ENCODE data around the gene UBL5. TPM values are rescaled to one million over a fixed set of nuclear protein-coding genes. Genes with fewer than 3 reads are reported as not detected.
"Not testable (repeated sequence)": the region's sequence is repeated elsewhere in the genome, so short reads cannot be mapped to it uniquely, and the experiment has no call there.

Gene UBL5
- total RNA-seq, 1 donor = 197 TPM

GRCh38 chr19:9789066-9789465 lies 38.7 kb upstream of the UBL5 start:
- TF ChIP-seq CTCF (IDR thresholded peaks at IDR 0.05; ENCODE audit: insufficient read depth, low read depth, low read length) = no peak
- no peak for DNase-seq (ENCODE audit: low read depth)
- peak overlapping the region; percentile 10 for H3K4me3 ChIP-seq (ENCODE audit: low read depth, low read length)

DNA sequence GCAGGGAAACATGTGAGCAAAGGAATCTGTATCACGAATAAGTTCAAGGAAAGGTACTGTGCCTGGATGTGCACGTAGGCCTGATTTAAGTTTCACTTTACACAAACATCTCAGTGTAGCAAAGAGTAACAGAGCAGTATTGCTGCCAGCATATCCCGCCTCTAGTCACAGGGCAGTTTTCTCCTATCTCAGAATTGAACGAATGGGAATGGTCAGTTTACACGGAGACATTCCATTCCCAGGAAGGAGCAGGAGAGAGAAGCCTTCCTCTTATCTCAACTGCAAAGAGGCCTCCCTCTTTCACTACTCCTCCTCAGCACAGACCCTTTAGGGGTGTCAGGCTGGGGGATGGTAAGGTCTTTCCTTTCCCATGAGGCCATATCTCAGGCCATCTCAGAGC lies 38.1 kb upstream of the UBL5 start:
- H3K4me3 ChIP-seq (ENCODE audit: low read depth, low read length) = not testable (repeated sequence)
- peak; percentile 69 for DNase-seq (ENCODE audit: low read depth)

- DNase-seq (ENCODE audit: low read depth) = peak; percentile 77
- H3K4me3 ChIP-seq (ENCODE audit: low read depth, low read length) = peak overlapping the region; percentile 48
Observed at GRCh38 chr19:9791073-9791367, 36.7 kb upstream of the UBL5 start.

DNA sequence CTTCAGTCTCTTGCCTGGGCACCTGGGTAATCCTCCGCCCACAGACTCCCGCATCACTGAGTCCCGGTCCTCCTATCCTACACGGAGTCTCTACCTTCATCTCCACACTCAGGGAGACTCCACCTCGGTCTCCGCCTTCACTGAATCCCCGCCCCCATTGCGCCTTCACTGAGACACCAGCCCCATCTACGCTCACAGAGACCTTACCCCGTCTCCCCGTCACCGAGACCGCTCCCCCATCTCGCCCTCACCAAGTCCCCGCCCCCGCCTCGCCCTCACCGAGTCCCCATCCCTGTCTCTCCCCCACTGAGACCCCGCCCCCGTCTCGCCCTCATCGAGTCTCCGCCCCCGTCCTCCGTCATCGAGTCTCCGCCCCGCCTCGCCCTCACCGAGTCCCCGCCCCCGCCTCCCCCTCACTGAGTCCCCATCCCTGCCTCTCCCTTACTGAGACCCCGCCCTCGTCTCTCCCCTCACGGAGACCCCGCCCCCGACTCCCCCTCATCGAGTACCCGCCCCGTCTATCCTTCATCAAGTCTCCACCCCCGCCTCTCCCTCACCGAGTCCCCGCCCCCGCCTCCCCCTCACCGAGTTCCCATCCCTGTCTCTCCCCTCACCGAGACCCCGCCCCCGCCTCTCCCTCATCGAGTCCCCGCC lies 36.0 kb upstream of the UBL5 start:
- DNase-seq (ENCODE audit: low read depth) = peak; percentile 99
- H3K4me3 ChIP-seq (ENCODE audit: low read depth, low read length) = peak overlapping the region; percentile 90
- TF ChIP-seq CTCF (IDR thresholded peaks at IDR 0.05; ENCODE audit: insufficient read depth, low read depth, low read length) = no peak

GRCh38 chr19:9792206-9793070 lies 35.3 kb upstream of the UBL5 start:
- peak overlapping the region; percentile 90 for H3K4me3 ChIP-seq (ENCODE audit: low read depth, low read length)
- no peak for TF ChIP-seq CTCF (IDR thresholded peaks at IDR 0.05; ENCODE audit: insufficient read depth, low read depth, low read length)
- peak; percentile 96 for DNase-seq (ENCODE audit: low read depth)

DNA sequence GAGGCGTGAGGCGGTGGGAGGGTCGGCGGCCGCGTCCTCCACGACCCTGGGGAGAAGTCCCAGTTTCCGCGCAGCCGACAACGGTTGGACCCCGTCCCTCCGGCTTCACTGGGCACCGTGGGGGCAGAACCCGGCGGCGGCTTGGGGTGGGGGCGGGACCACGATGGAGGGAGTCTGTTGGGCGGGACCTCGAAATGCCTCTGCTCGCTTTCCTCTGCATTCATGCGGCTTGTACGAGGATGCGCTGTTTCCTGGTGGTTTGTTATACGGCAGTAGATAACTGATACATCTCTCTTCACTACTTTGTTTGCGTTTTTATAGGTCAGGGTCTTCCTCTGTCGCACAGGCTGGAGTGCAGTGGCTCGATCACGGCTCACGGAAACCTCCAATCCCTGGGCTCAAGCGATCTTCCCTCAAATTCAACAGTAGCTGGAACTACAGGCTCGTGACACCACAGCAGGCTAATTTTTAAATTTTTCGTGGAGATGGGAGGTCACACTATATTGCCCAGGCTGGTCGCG lies 34.6 kb upstream of the UBL5 start:
- peak; percentile 32 for DNase-seq (ENCODE audit: low read depth)
- no peak for TF ChIP-seq CTCF (IDR thresholded peaks at IDR 0.05; ENCODE audit: insufficient read depth, low read depth, low read length)
- peak overlapping the region; percentile 90 for H3K4me3 ChIP-seq (ENCODE audit: low read depth, low read length)

GRCh38 chr19:9796113-9796773 lies 31.5 kb upstream of the UBL5 start:
- DNase-seq (ENCODE audit: low read depth) = peak; percentile 94
- TF ChIP-seq CTCF (IDR thresholded peaks at IDR 0.05; ENCODE audit: insufficient read depth, low read depth, low read length) = peak; percentile 81
- no peak overlapping the region for H3K4me3 ChIP-seq (ENCODE audit: low read depth, low read length)
